HG03159 (cell line): ENCODE measurements around the gene PRSS57.

Source experiments
- ATAC-seq: cut with Tn5 transposase; IDR thresholded peaks from one replicate; pipeline ENCODE4 v1.9.1; 2021; ENCODE audit warnings: mild to moderate bottlenecking, moderate library complexity; ENCODE audit not compliant: unreplicated experiment

The PRSS57 gene

GRCh38 chr19:653425-653824, 41.8 kb downstream of the PRSS57 start:
- ATAC-seq, result no peak

DNA sequence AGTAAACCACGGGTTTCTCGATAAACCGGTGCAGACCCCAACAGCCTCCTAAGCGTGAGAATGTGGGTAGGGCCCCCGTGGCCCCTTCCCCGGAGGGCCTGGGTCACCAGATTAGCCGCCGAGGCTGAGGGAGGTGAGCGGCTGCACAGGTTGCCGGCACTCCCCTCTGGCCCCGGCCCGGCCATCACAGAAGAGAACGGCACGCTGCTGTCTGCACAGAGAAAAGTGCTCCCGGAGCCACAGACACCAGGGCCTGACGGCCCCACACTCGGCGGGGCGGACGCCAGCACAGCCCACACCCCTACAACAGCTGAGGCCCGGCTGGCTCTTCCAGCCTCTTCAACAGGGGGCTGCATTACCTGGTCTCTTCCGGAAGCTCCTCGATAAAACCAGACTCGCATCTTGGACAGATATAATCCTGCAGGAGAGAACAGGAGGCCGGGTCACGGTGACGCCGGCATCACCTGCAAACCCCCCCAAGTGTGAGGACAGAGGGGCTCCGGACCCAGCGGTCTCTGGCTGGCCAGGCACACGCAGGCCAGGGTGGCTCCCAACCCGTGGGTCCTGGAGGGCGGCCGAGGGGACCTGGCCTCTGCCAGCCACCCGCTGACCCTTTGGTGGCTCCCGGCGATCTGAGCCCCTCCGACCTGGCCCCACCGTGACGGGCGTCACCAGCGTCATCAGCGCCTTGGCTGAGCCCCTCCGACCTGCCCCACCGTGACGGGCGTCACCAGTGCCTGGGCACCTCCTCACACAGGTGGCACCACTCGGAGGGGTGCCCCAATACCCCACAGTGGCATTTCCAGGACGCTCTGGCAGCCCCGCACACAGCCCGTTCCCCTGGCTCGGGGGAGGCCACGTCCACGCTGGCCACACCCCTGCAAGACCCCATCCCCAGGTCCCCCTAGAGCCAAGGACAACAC, 42.5 kb downstream of the PRSS57 start:
- no peak for ATAC-seq

DNA sequence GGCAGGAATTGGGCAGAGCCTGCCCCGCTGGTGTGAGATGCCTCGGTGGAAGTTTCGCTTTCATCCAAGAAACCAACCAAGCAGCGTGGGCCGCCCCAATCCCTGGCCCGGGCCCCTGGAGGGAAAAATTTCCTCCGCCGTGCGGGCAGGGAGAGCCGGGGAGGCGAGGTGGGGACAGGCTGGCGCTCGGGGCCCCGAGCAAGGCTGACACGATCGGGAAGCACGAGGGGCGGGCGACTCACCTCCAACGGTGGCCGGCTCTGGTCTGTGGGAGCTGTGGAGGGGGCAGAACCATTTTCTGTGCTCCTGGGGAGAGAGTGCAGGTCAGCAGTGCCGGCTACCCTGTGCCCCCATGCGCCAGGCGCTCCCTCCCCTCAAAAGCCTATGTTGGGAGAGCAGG, 43.3 kb downstream of the PRSS57 start:
- no peak for ATAC-seq

GRCh38 chr19:651114-651818, 44.0 kb downstream of the PRSS57 start:
- no peak for ATAC-seq

DNA sequence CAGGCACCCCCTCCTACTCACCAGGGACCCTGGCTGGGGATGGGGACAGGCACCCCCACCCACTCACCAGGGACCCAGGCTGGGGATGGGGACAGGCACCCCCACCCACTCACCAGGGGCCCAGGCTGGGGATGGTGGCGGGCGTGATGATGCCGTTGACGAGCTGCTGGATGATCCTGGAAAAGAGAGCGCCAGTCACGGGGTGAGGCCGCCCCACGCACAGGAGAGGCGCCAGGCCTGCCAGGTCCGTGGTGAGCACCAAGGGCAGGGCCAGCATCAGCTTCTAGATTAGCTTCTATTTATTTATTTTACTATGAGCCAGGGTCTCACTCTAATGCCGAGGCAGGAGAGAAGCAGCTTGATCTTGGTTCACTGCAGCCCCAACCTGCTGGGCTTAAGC, 45.1 kb downstream of the PRSS57 start:
- no peak for ATAC-seq

- no peak for ATAC-seq
Measured at GRCh38 chr19:648904-649801, 46.1 kb downstream of the PRSS57 start.

DNA sequence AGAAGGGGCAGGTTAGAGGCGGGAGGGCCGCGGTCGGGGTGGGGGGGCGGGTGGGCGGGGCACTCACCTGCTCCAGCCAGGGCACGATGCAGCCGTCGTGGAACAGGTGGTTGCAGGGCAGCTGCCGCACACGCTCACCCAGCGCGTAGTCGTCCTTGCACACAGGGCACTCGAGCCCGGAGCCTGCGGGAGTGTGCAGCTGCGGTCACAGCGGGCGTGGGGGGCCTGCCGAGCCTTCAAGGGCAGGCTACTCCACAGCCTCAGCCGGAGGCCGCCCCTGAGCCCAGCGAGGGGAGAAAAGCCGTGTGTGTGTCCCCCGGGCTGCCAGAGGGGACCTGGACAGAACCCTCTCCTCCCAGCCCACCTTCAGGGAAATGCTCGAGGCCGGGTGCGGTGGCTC, 46.9 kb downstream of the PRSS57 start:
- no peak for ATAC-seq

- ATAC-seq, result no peak
Measured at GRCh38 chr19:647566-648284, 47.5 kb downstream of the PRSS57 start.

DNA sequence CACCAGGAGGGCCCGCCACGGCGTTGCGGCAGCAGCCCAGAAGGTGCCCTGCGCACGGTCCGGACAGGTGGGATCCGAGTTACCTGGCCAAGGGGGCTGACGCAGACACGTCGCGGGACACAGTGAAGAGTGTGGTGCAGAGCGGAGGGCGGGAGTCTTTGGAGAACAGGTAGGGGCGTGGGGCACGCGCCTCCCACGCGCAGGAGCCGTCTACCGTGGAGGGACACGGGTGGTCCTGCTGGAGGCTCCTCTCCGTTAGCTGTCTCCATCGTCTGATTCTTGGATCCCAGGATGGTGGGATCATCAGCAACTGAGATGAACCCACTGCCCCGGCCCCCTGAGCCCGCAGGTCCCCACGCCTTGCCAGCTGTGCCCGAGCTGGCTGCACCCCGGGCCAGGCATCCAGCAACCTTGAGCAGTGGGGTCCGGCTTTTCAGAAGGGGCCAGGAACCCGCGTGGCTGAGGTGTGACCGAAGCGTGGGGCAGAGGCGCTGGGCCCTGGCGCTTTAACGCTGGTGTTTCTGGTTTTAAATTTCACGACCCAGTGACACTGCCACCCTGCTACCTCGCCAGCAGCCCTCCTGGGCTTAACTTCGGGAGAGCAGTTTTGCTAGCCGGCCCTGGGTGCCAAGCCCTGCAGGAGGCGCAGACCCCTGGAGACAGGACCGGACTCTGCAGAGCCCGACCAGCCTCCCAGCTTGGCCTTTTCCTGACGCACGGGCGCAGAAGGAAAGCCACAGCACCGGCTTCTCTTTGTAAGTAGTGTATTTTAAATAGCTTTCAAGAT, 48.3 kb downstream of the PRSS57 start:
- no peak for ATAC-seq

GRCh38 chr19:645912-646778, 49.1 kb downstream of the PRSS57 start:
- ATAC-seq, result no peak

DNA sequence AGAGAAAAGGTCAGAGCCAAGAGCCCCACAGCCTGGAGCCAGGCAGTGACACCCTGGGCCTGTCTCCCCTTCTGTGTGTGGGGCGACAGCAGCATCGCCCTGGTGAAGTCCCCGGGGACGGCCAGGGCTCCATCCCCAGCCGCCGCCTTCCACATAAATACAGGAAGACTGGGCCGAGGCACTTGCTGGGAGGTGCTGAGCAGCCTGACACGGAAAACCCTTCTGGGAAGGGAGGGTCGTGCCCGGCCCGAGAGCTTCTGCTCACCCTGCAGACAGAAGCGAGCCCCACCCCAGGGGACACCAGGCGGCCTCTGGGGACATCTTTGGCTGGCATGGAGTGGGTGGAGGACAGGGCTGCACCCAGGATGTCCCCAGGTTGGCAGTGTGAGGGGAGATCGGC, 50.5 kb downstream of the PRSS57 start:
- ATAC-seq, result no peak

GRCh38 chr19:644363-644762, 50.9 kb downstream of the PRSS57 start:
- ATAC-seq, result no peak

- no peak for ATAC-seq
Measured at GRCh38 chr19:643736-644135, 51.5 kb downstream of the PRSS57 start.

GRCh38 chr19:642767-643727, 52.2 kb downstream of the PRSS57 start:
- ATAC-seq, result no peak

DNA sequence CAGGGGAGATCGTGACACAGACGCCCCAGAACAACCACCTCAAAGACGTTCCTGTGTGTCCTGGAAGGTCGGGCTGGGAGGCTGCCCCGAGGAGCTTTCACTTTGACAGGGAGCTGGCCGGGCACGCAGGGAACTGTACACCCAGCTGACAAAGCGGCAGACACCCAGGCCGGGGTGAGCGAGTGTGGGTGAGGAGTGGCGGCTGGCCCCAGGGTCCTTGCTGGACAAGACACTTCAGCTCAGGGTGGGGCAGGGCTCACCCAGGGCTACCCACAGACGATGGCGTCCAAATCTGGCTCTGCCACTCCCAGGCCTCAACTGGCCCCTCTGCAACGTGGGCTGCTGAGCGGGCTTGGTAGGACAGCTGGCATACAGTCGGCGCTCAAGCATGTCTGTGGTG, 53.5 kb downstream of the PRSS57 start:
- ATAC-seq, result no peak

GRCh38 chr19:640606-641189, 54.6 kb downstream of the PRSS57 start:
- ATAC-seq, result no peak

GRCh38 chr19:640161-640558, 55.1 kb downstream of the PRSS57 start:
- no peak for ATAC-seq
